Keratinocyte (primary cell): Measurements from ENCODE around the gene MYOM1.

Source experiments
- EZH2 ChIP-seq: IDR thresholded peaks from one replicate; pipeline ENCODE4 v1.6.1; 2012; ENCODE audit warnings: inconsistent platforms, mild to moderate bottlenecking, low read length, moderate library complexity
- TF ChIP-seq, protein P1 (sequence below), 3 experiments: IDR thresholded peaks in 1 of 3; conservative IDR thresholded peaks in 1 of 3; optimal IDR thresholded peaks in 1 of 3; 2 replicates in 2 of 3; 3 replicates in 1 of 3; pipeline versions ENCODE3 to v1.5.1; 2011; ENCODE audit warnings: low read length in 3 of 3, mild to moderate bottlenecking in 3 of 3, moderate library complexity in 2 of 3, control low read depth in 1 of 3, inconsistent platforms in 1 of 3; ENCODE audit not compliant: insufficient read depth in 2 of 3; ENCODE audit errors: extremely low read depth in 1 of 3

DNA sequence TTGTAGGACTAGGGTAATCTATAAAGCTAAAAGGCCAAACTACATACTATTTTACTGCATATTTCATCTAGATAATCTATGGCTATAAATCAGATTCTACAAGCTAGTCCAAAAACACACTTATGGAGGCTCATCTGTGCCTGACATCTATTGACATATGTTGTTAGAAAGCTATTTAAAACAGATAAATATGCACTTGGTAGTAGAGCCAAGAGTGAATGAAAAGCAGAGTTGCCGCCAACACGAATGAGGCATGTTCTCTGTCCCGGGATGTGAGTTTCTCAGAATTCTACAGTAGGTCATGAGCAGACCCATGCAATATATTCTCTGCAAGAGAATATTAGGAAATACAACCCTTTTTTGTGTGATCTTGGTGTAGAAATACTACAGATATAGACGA is 140.1 kb downstream of the MYOM1 start:
- TF ChIP-seq, protein P1, sequence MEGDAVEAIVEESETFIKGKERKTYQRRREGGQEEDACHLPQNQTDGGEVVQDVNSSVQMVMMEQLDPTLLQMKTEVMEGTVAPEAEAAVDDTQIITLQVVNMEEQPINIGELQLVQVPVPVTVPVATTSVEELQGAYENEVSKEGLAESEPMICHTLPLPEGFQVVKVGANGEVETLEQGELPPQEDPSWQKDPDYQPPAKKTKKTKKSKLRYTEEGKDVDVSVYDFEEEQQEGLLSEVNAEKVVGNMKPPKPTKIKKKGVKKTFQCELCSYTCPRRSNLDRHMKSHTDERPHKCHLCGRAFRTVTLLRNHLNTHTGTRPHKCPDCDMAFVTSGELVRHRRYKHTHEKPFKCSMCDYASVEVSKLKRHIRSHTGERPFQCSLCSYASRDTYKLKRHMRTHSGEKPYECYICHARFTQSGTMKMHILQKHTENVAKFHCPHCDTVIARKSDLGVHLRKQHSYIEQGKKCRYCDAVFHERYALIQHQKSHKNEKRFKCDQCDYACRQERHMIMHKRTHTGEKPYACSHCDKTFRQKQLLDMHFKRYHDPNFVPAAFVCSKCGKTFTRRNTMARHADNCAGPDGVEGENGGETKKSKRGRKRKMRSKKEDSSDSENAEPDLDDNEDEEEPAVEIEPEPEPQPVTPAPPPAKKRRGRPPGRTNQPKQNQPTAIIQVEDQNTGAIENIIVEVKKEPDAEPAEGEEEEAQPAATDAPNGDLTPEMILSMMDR (optimal IDR thresholded peaks at IDR 0.05 in 1 of 3, IDR thresholded peaks at IDR 0.05 in 1 of 3, conservative IDR thresholded peaks at IDR 0.05 in 1 of 3; ENCODE audit: extremely low read depth in 1 of 3, insufficient read depth in 2 of 3, low read length in 3 of 3), result no peak
- TF ChIP-seq EZH2, result no peak
